ENCODE results near the gene PCDHGB4.
"Not testable (repeated sequence)": the region's sequence is repeated elsewhere in the genome, so short reads cannot be mapped to it uniquely, and the experiment has no call there.

PCDHGB4 gene

DNA sequence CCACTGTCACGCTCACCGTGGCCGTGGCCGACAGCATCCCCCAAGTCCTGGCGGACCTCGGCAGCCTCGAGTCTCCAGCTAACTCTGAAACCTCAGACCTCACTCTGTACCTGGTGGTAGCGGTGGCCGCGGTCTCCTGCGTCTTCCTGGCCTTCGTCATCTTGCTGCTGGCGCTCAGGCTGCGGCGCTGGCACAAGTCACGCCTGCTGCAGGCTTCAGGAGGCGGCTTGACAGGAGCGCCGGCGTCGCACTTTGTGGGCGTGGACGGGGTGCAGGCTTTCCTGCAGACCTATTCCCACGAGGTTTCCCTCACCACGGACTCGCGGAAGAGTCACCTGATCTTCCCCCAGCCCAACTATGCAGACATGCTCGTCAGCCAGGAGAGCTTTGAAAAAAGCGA lies 45.2 kb downstream of the PCDHGB4 start:
- DNase-seq = not testable (repeated sequence)

DNA sequence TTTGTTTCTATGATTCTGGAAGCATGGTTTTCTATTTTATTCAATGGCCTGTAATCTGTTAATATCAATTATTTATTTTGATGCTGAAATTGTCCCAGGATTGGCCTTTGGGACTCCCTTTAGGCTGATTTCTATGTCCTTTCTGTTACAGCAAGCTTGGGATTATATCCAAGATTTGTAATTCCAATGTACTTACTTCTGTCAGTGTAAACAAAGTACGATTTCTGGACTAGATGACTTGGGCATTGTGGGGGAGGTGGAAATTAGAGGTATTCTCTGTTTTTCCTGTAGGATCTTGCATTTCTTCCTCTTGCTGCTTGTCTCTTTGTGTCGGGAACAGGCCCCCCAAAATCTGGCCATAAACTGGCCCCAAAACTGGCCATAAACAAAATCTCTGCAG lies 46.5 kb downstream of the PCDHGB4 start:
- no peak for DNase-seq

DNA sequence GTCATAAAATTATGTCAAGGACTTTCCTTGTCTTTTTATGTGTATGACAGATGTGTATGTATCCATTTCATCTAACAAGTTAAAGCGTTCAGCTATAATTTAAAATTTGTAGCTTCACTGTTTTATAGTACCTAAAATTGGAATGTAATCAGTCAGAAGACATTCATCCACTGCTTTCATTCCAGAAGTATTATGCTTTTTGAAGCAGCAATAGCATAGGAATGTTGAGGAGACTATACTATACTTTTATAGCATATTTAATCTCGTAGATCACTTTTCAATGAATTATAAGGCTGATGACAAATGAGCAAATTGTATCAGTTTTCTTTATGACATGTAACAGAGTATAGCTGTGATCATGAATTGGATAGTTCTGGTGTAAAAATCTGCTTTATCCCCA lies 49.7 kb downstream of the PCDHGB4 start:
- DNase-seq = no peak

DNA sequence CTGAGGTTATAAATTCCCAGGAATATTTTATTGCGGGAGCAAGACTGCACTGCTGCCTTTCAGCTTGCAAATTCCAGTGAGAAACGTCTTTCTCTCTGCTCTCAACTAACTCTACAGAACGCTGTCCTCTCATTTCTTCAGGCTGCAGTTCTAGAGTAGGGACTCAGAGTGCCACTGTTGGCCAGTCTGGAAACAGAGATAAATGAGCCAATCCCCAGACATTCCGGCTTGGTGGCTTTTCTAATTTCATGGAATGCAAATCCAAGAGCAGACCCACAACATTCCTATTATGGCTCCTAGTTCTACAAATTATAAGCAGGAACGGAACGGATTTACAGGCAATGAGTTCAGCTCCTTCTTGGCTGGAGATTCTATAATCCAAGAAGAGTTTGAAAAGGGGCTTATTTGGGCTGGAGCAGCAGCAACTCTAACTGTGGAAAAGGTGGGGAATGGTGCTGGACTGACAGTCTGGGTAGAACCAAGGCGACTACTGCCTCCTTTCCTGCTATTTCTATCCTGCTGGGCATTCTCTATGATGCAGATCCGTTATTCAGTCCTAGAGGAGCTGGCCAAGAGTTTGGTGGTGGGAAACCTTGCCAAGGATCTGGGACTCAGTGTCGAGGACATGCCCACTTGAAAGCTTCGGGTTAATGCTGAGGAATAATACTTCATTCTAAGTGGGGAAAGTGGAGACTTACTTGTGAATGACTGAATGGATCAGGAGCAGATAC lies 52.1 kb downstream of the PCDHGB4 start:
- no peak for DNase-seq
